GM12878 (cell line): ENCODE measurements around the gene BMP8B. TPM values are rescaled to one million over a fixed set of nuclear protein-coding genes. Genes with fewer than 3 reads are reported as not detected.

Experiments
- CREM ChIP-seq: IDR thresholded peaks from 2 replicates; pipeline ENCODE4 v1.6.1; 2014; ENCODE audit warnings: antibody characterized with exemption, low read depth
- CTCF ChIP-seq, 3 experiments: IDR thresholded peaks in 2 of 3; conservative IDR thresholded peaks in 1 of 3; 2 replicates each; pipeline ENCODE4 v1.5.1; 2011; ENCODE audit warnings: low read depth in 3 of 3, low read length in 3 of 3, mild to moderate bottlenecking in 3 of 3, control low read depth in 2 of 3, moderate library complexity in 2 of 3, inconsistent platforms in 1 of 3, mixed read lengths in 1 of 3; ENCODE audit not compliant: control insufficient read depth in 2 of 3, insufficient read depth in 1 of 3; ENCODE audit errors: extremely low read depth in 1 of 3
- E4F1 ChIP-seq: fragments of 450-650 bp; IDR thresholded peaks from 2 replicates; pipeline ENCODE4 v1.6.1; 2018; ENCODE audit warnings: borderline replicate concordance, mild to moderate bottlenecking; ENCODE audit not compliant: partially characterized antibody
- ELK1 ChIP-seq: IDR thresholded peaks from 2 replicates; pipeline ENCODE4 v1.6.1; 2012; ENCODE audit warnings: low read depth, low read length, improper control_type of control experiment
- IKZF2 ChIP-seq, 2 experiments: fragments of 450-650 bp; IDR thresholded peaks; 2 replicates each; pipeline ENCODE4 v1.6.1; 2017; ENCODE audit warnings: mild to moderate bottlenecking in 2 of 2, moderate library complexity in 2 of 2
- IRF3 ChIP-seq: fragments of 450-650 bp; IDR thresholded peaks from 2 replicates; pipeline ENCODE4 v1.6.1; 2014; ENCODE audit warnings: mild to moderate bottlenecking
- NFYB ChIP-seq: IDR thresholded peaks from 2 replicates; pipeline ENCODE4 v1.6.1; 2011; ENCODE audit warnings: low read depth, mild to moderate bottlenecking, low read length, improper control_type of control experiment, moderate library complexity; ENCODE audit not compliant: insufficient read depth
- POLR2A ChIP-seq: IDR thresholded peaks from 2 replicates; pipeline ENCODE4 v1.6.1; 2011; ENCODE audit warnings: low read depth, mild to moderate bottlenecking, low read length
- POLR2AphosphoS2 ChIP-seq: IDR thresholded peaks from 2 replicates; pipeline ENCODE4 v1.6.1; 2011; ENCODE audit warnings: low read depth, mild to moderate bottlenecking, low read length, improper control_type of control experiment, moderate library complexity
- RAD21 ChIP-seq: IDR thresholded peaks from 2 replicates; pipeline ENCODE4 v1.6.1; 2011; ENCODE audit warnings: mild to moderate bottlenecking, low read depth, low read length, moderate library complexity; ENCODE audit not compliant: insufficient read depth
- RELB ChIP-seq: fragments of 450-650 bp; IDR thresholded peaks from 2 replicates; pipeline ENCODE4 v1.6.1; 2017; ENCODE audit warnings: low read depth, mild to moderate bottlenecking, moderate library complexity
- polyA plus RNA-seq, 11 experiments: library from polyadenylated mRNA; depleted of rRNA in 4 of 11; unstranded in 6 of 11; stranded (reverse) in 5 of 11; fragments of >200 nt; fragmentation: Nextera tagmentation in 4 of 11; fragmentation: Illumina TruSeq in 1 of 11; extraction: Ambion mirVana in 4 of 11; extraction: Trizol in 1 of 11; gene quantifications; 1 replicate in 1 of 11; 2 replicates in 10 of 11; pipeline versions ENCODE4 v1.2.1 to v1.2.3, GENCODE V29; 2011 to 2016; ENCODE audit warnings: inconsistent platforms in 2 of 11, missing spikeins in 2 of 11, low read depth in 1 of 11
- total RNA-seq, 4 experiments: library from RNA; depleted of rRNA in 3 of 4; stranded (reverse); fragments of >200 nt in 3 of 4; fragmentation: Illumina TruSeq in 1 of 4; extraction: Trizol in 1 of 4; gene quantifications; 2 replicates each; pipeline versions ENCODE4 v1.2.1 to v1.2.3, GENCODE V29; 2013 to 2021

The BMP8B gene
- total and polyA plus RNA-seq, 10 of the 15 experiments (the other 5 are each of a cell fraction or from before 2014, with no cell fraction given) = 0.09 to 1.2 (median 0.52) TPM

- TF ChIP-seq CTCF (IDR thresholded peaks at IDR 0.05 in 2 of 3, conservative IDR thresholded peaks at IDR 0.05 in 1 of 3; ENCODE audit: control insufficient read depth in 2 of 3, extremely low read depth in 1 of 3, insufficient read depth in 1 of 3, low read depth in 3 of 3, low read length in 3 of 3) (peak; percentile 34 to 74 (median 59)), IKZF2 (IDR thresholded peaks at IDR 0.05) (no peak), RELB (no peak), POLR2AphosphoS2 (no peak), POLR2A (no peak), E4F1 (no peak), NFYB (no peak), ELK1 (no peak), RAD21 (peak; percentile 87), IRF3 (no peak), CREM (no peak)
Observed at GRCh38 chr1:39720094-39720999, 68.3 kb downstream of the BMP8B start (continued).
